Esophagus squamous epithelium (tissue), 4 donors: ENCODE results near the gene TYW3.

Source experiments
- POLR2A ChIP-seq, 4 donors: fragments of 450-650 bp; IDR thresholded peaks; one replicate each; pipeline ENCODE4 v1.6.1; 2017; ENCODE audit warnings: antibody characterized with exemption in 4 of 4, mild to moderate bottlenecking in 4 of 4, moderate library complexity in 3 of 4
- TF ChIP-seq, protein P1 (sequence below), 6 experiments: fragments of 450-650 bp in 4 of 6; fragments of 200-600 bp in 2 of 6; sonication (generic) in 2 of 6; IDR thresholded peaks; one replicate each; pipeline ENCODE4 v1.5.1; 2016 to 2019; ENCODE audit warnings: antibody characterized with exemption in 6 of 6, mild to moderate bottlenecking in 4 of 6, moderate library complexity in 4 of 6

DNA sequence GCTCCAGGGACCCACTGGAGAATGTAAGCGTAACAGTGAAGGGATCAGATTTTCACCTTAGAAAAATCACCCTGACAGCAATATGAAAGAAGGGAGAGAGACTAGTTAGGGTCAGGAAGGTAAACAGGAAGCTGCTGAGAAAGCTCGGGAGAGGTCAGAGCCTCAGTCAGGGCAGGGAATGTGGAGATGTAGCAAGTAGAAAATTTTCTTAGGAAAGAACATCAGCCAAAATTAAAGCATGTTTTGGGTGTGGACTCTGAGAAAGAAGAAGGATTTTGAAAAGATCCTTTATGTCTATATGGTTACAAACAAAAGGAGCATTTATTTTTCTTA lies 42.6 kb upstream of the TYW3 start:
- TF ChIP-seq POLR2A (IDR thresholded peaks at IDR 0.05), result no peak
- TF ChIP-seq, protein P1, sequence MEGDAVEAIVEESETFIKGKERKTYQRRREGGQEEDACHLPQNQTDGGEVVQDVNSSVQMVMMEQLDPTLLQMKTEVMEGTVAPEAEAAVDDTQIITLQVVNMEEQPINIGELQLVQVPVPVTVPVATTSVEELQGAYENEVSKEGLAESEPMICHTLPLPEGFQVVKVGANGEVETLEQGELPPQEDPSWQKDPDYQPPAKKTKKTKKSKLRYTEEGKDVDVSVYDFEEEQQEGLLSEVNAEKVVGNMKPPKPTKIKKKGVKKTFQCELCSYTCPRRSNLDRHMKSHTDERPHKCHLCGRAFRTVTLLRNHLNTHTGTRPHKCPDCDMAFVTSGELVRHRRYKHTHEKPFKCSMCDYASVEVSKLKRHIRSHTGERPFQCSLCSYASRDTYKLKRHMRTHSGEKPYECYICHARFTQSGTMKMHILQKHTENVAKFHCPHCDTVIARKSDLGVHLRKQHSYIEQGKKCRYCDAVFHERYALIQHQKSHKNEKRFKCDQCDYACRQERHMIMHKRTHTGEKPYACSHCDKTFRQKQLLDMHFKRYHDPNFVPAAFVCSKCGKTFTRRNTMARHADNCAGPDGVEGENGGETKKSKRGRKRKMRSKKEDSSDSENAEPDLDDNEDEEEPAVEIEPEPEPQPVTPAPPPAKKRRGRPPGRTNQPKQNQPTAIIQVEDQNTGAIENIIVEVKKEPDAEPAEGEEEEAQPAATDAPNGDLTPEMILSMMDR (IDR thresholded peaks at IDR 0.05), result no peak
